ENCODE measurements around the gene PIGW.

GRCh38 chr17:36547776-36548175 lies 13.0 kb downstream of the PIGW start:
- TF ChIP-seq CTCF (IDR thresholded peaks at IDR 0.05) (no peak), POLR2A (IDR thresholded peaks at IDR 0.05) (no peak), EP300 (IDR thresholded peaks at IDR 0.05) (no peak)

Data from tibial nerve (tissue), 4 donors.